K562 (cell line): Measurements from ENCODE around the gene TAL1. TPM values are rescaled to one million over a fixed set of nuclear protein-coding genes. Genes with fewer than 3 reads are reported as not detected.

ENCODE experiments used
- BCL6 ChIP-seq: fragments of 250-450 bp; sonication (Bioruptor Pico); IDR thresholded peaks from 2 replicates; pipeline ENCODE4 v1.4.0; 2020
- CBX3 ChIP-seq, 2 experiments: IDR thresholded peaks; 1 replicate in 1 of 2; 2 replicates in 1 of 2; pipeline ENCODE4 v1.6.1; 2012; ENCODE audit warnings: inconsistent platforms in 2 of 2, low read length in 2 of 2, borderline replicate concordance in 1 of 2, control low read depth in 1 of 2
- COPS2 ChIP-seq: fragments of 450-650 bp; conservative IDR thresholded peaks from 2 replicates; pipeline ENCODE4 v1.6.1; 2016; ENCODE audit warnings: mild to moderate bottlenecking, moderate library complexity
- CREB3 ChIP-seq: fragments of 450-650 bp; conservative IDR thresholded peaks from 2 replicates; pipeline ENCODE4 v1.6.1; 2016; ENCODE audit warnings: missing genetic modification characterization, low read depth, mild to moderate bottlenecking, missing compliant biosample characterization, moderate library complexity
- FOXP1 ChIP-seq: sonication (generic); formaldehyde crosslinking; IDR thresholded peaks from 2 replicates; pipeline ENCODE4 v1.8.0; 2022; ENCODE audit warnings: mild to moderate bottlenecking, missing genetic modification reagents
- MEF2A ChIP-seq: IDR thresholded peaks from 2 replicates; pipeline ENCODE4 v1.6.1; 2011; ENCODE audit warnings: low read depth, mild to moderate bottlenecking, low read length, moderate library complexity; ENCODE audit not compliant: control insufficient read depth
- NEUROD1 ChIP-seq: fragments of 150-350 bp; IDR thresholded peaks from 2 replicates; pipeline ENCODE4 v1.6.1; 2014; ENCODE audit warnings: borderline replicate concordance, low read length, low read depth; ENCODE audit not compliant: partially characterized antibody
- NFE2 ChIP-seq: IDR thresholded peaks from 2 replicates; pipeline ENCODE4 v1.6.1; 2014; ENCODE audit warnings: antibody characterized with exemption, low read depth
- NFYB ChIP-seq: IDR thresholded peaks from 2 replicates; pipeline ENCODE4 v1.6.1; 2011; ENCODE audit warnings: mild to moderate bottlenecking, moderate library complexity; ENCODE audit not compliant: insufficient read length; ENCODE audit errors: extremely low read depth
- PCBP2 ChIP-seq: fragments of 200-400 bp; formaldehyde crosslinking; IDR thresholded peaks from 2 replicates; pipeline ENCODE4 v1.6.1; 2018; ENCODE audit warnings: low read length, low read depth, mild to moderate bottlenecking, moderate library complexity; ENCODE audit not compliant: poor library complexity, severe bottlenecking
- POLR3G ChIP-seq: IDR thresholded peaks from 2 replicates; pipeline ENCODE4 v1.6.1; 2011; ENCODE audit not compliant: insufficient read length, insufficient replicate concordance; ENCODE audit errors: extremely low read depth
- RFX1 ChIP-seq: fragments of 450-650 bp; IDR thresholded peaks from 2 replicates; pipeline ENCODE4 v1.6.1; 2016; ENCODE audit warnings: mild to moderate bottlenecking, moderate library complexity
- SETDB1 ChIP-seq: IDR thresholded peaks from one replicate; pipeline ENCODE4 v1.6.1; 2012; ENCODE audit warnings: low read length, control low read depth, inconsistent platforms
- TAL1 ChIP-seq: fragments of 450-650 bp; IDR thresholded peaks from 2 replicates; pipeline ENCODE4 v1.6.1; 2016; ENCODE audit warnings: mild to moderate bottlenecking
- TEAD2 ChIP-seq: fragments of 450-650 bp; IDR thresholded peaks from 2 replicates; pipeline ENCODE4 v1.6.1; 2016; ENCODE audit warnings: missing genetic modification characterization, control low read depth, missing compliant biosample characterization
- ZBTB49 ChIP-seq: sonication (generic); formaldehyde crosslinking; IDR thresholded peaks from 2 replicates; pipeline ENCODE4 v1.8.0; 2022; ENCODE audit warnings: missing genetic modification reagents, mild to moderate bottlenecking, borderline replicate concordance
- ZC3H11A ChIP-seq: IDR thresholded peaks from 2 replicates; pipeline ENCODE4 v1.6.1; 2012; ENCODE audit warnings: low read depth, low read length, improper control_type of control experiment
- ZNF143 ChIP-seq: sonication (generic); formaldehyde crosslinking; IDR thresholded peaks from 2 replicates; pipeline ENCODE4 v1.9.0; 2022; ENCODE audit warnings: mild to moderate bottlenecking, missing genetic modification reagents
- ZNF740 ChIP-seq, 3 experiments: fragments of 200-800 bp in 1 of 3; sonication (Bioruptor generic) in 1 of 3; sonication (generic) in 1 of 3; formaldehyde crosslinking in 1 of 3; IDR thresholded peaks; 2 replicates each; pipeline versions ENCODE4 v1.6.1 to v1.8.0; 2016 to 2022; ENCODE audit warnings: mild to moderate bottlenecking in 2 of 3, missing compliant biosample characterization in 2 of 3, missing genetic modification characterization in 2 of 3, missing genetic modification reagents in 1 of 3
- ZNF766 ChIP-seq: fragments of 200-800 bp; sonication (Bioruptor generic); conservative IDR thresholded peaks from 2 replicates; pipeline ENCODE4 v1.6.1; 2016; ENCODE audit warnings: missing genetic modification characterization, missing compliant biosample characterization
- ZNF79 ChIP-seq: fragments of 250-450 bp; sonication (Bioruptor Pico); IDR thresholded peaks from 2 replicates; pipeline ENCODE4 v1.4.0; 2020; ENCODE audit warnings: low read depth, mild to moderate bottlenecking, moderate library complexity
- ZSCAN32 ChIP-seq: fragments of 450-650 bp; formaldehyde crosslinking; IDR thresholded peaks from 2 replicates; pipeline ENCODE4 v1.4.0; 2020; ENCODE audit warnings: mild to moderate bottlenecking, moderate library complexity
- polyA plus RNA-seq, 8 experiments: library from polyadenylated mRNA; depleted of rRNA in 4 of 8; stranded (reverse) in 5 of 8; unstranded in 3 of 8; fragments of >200 nt; fragmentation: Nextera tagmentation in 2 of 8; fragmentation: Illumina TruSeq in 1 of 8; extraction: Ambion mirVana in 2 of 8; extraction: Trizol in 1 of 8; gene quantifications; 2 replicates each; pipeline versions ENCODE4 v1.2.1 to v1.2.3, GENCODE V29; 2011 to 2014; ENCODE audit warnings: inconsistent platforms in 1 of 8, missing spikeins in 1 of 8
- total RNA-seq, 7 experiments: library from RNA; depleted of rRNA in 6 of 7; stranded (reverse); fragments of >200 nt in 6 of 7; fragmentation: Illumina TruSeq in 2 of 7; extraction: Trizol in 2 of 7; gene quantifications; 2 replicates each; pipeline versions ENCODE4 v1.2.1 to v1.2.3, GENCODE V29; 2011 to 2021; ENCODE audit warnings: low replicate concordance in 1 of 7

The TAL1 gene
- total and polyA plus RNA-seq, 9 of the 15 experiments (the other 6 are each of a cell fraction or from before 2014, with no cell fraction given) = 18.5 to 106 (median 59.7) TPM

GRCh38 chr1:47181955-47182675, 49.9 kb downstream of the TAL1 start (continued):
- TF ChIP-seq ZNF143 (CRISPR knock-in tag) (no peak), NFE2 (peak; percentile 66), COPS2 (no peak), SETDB1 (no peak), ZSCAN32 (CRISPR knock-in tag) (no peak), ZNF766 (peak; percentile 73; the same call in 1 of the 2 replicates), FOXP1 (no peak), NFYB (no peak), TEAD2 (peak; percentile 43; the same call in 1 of the 2 replicates), ZC3H11A (no peak), BCL6 (CRISPR knock-in tag) (no peak), ZNF79 (CRISPR knock-in tag) (no peak), TAL1 (0 out of 2 replicates have a peak, but pooled peaks have one; percentile 4), CBX3 (IDR thresholded peaks at IDR 0.05; ENCODE audit: borderline replicate concordance in 1 of 2, low read length in 2 of 2) (no peak), PCBP2 (no peak), MEF2A (no peak), CREB3 (tag) (no peak), ZBTB49 (CRISPR knock-in tag) (no peak), NEUROD1 (no peak), ZNF740 (CRISPR knock-in tag; IDR thresholded peaks at IDR 0.05) (no peak), ZNF740 (tag; IDR thresholded peaks at IDR 0.05) (no peak), RFX1 (no peak), POLR3G (no peak)
